ENCODE measurements around the gene KIAA2012.
"Not testable (repeated sequence)": the region's sequence is repeated elsewhere in the genome, so short reads cannot be mapped to it uniquely, and the experiment has no call there.

KIAA2012 gene

DNA sequence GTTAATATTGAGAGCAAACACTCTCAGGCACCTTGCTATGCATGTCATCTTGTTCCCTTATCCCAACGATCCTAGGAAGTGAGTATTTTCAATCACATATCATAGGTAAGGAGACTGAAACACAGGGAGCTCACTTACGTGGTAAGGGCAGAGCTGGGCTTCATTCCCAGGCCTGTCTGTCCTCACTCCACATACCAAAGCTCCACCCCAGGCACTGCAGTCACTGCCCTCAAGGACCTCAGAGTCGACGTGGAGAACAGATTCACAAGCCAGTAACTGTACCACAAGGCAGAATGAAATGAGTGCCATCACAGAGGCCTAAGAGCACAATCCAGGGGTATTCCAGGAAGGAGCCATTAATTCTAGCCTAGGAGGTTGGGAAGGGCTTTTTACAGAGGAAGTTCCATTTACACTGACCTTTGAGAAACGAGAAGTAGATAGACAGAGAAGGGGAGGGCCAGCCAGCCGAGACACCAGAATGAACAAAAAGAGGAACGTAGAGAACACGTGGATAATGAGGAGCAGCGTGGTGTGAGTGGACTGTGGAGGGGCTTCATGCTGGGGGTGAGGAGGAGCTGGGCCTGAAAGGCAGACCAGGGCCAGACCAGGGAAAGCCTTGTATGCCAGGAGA, 48.6 kb downstream of the KIAA2012 start:
- DNase-seq = no peak

DNA sequence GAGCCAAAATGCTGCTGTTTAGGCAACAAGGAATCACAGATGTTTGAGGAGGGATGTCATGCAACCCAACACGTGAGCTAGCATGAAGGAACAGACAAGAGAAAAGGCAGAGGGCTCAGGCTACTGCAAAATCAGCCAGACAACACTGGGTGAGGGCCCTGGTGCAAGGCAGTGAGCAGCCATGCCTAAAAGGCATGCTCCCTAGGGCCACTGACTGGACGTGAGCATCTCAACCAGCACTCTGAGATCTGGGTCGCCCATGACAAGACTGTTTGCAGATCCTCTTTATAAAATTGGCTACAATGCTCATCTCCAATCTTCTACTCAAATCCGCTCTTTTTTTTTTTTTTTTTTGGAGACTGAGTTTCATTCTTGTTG, 49.1 kb downstream of the KIAA2012 start:
- DNase-seq = no peak

DNA sequence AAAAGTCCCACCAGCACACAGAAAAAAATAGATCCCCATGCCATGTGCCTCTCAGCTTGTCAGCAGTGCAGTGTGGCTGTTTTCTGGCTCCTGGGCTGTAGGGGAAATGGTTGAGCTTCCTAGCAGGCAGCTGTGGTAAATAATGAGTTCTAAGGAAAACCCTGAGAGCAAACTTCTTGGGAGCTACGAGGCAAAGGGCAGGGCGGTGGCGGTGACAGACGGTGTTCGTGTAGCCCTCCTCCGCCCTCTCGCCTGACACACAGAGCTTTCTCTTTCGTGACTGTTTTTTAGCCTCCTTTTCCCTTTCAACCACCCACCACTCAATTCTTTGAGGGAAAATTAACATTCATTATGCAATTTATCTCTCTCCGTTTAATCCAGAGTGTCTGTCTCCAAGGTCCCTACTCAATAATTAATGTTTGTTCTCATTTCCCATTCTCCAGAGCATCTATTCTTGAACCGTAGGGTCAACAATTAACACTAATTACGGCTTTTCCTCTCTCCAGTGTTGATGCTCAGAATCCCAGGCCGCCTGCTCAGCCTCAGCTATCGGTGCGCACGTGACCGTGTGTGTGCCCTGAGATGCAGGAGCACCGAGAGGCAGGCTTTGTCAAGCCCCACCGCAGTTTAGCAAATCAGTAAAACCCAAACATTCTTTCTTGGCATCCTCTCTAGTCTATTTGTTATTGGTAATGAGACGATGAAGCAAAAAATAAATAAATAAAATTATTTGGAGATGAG, 50.1 kb downstream of the KIAA2012 start:
- no peak for DNase-seq

GRCh38 chr2:202124286-202124685, 51.2 kb downstream of the KIAA2012 start:
- DNase-seq = no peak

DNA sequence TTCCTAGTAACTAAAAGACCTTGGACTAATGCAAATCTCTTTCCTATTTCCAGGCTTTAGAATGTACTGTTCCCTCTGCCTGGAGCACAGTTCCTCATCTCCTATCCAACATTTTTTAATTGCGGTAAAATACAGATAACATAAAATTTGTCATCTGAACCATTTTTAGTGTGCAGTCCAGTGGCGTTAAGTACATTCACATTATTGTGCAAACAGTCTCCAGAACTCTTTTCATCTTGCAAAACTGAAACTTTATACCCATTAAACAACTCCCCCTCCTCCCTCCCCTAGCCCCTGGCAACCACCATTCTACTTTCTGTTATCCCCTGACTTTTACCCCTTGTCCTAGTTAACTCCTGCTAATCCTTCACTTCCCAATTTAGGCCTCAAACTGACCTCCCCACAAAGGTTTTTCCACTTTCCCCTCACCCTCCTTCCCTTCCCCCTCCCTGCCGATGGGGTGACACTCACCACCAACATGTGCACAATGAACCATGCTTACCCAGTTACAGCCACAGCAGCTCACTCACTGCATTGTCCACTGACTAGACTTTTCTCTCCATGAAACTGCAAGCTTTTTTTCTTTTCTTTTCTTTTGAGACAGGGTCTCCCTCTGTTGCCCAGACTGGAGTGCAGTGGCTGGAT, 54.8 kb downstream of the KIAA2012 start:
- DNase-seq = no peak

DNA sequence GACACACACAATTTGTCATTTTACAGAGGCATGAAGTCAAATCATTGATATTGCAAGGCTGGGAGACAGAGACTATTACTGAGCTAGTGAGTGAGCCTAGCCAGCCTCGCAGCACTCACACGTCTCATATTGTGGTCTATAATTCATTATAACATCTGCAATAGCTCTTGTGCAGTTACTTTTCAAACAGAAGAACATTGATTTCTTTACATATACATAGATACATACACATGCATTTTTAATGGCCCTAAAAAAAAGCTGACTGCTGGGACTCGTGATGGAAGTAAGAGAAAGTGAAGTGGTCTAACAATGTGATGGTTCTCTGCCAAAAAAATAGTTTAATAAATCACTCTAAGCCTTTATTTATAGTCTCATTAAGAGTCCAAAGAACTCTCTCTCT, 56.8 kb downstream of the KIAA2012 start:
- no peak for DNase-seq

DNA sequence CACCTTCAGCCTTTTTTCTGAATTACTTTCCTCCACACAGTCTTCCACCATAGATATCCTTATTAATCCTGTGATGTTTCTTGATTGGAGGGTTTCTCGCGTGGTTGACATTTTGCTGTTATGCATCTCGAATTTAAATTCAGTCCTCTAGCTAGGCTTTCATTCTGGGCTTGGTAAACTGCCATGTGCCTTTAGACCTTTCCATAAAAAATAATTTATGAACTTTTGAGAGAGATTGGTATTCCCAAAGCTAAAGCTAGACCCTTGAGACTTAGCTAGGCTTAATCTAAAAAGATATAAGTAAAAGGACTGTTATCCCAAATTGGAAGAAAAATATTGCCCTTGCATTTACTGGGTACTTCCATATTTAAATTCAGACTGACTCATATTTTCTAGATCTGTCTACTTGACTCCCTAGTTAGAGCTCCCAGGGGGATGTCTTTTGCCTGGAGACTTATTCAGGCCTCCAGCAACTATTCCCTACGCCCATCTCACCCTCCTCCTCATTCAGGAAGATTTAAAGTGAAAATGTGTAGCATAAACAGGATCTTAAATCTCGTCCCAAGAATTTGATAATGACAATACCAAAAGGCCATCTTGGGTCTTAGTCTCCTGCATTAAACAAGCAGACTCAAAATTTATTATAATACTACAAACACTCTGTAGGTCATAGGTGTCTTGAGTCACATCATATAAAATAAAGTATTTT, 60.3 kb downstream of the KIAA2012 start:
- no peak for DNase-seq

GRCh38 chr2:202133909-202134265, 60.8 kb downstream of the KIAA2012 start:
- DNase-seq = no peak

DNA sequence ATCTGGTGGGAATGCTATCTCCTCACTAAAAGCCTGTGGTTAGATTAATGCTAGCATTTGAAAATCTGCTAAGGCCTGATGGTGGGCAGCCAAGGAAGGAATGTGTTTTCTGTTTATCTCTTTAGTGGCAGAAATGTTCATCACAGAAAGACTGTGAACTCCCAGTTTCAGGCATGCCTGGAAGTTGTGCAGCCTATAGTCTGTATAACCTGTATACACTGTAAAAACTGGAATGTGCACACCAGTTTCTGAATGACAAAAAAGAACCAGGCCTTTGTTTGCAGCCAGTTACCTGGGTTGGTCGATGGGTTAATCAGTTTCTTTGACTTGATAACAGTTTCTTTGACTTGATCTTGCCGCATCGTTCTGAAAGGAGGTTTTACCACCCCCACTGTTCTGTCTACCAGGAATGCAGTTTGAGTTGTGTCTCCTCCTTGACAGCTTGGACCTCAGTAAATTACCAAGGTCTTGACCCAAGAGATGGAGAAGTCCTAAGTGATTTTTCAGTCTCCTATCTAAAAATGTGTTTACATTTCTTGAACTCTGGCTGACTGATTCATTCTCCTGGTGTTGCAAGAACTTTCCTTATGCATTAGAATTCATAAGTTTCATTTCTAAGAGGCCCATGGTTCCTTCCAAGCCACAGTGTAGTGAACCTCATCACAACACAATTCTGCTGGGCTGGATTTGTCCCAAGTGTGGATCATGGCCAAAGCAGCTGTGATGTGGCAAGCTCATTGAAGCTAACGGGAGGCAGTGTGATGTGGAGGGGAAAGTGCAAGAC, 62.2 kb downstream of the KIAA2012 start:
- DNase-seq = peak; percentile 83

DNA sequence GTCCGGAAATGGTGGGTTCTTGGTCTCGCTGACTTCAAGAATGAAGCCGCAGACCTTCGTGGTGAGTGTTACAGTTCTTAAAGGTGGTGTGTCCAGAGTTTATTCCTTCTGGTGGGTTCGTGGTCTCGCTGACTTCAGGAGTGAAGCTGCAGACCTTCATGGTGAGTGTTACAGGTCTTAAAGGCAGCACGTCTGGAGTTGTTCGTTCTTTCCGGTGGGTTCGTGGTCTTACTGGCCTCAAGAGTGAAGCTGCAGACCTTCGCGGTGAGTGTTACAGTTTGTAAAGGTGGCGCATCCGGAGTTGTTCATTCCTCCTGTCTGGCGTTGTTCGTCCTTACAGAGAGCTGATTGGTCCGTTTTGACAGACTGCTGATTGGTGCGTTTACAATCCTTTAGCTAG, 63.0 kb downstream of the KIAA2012 start:
- DNase-seq = not testable (repeated sequence)

DNA sequence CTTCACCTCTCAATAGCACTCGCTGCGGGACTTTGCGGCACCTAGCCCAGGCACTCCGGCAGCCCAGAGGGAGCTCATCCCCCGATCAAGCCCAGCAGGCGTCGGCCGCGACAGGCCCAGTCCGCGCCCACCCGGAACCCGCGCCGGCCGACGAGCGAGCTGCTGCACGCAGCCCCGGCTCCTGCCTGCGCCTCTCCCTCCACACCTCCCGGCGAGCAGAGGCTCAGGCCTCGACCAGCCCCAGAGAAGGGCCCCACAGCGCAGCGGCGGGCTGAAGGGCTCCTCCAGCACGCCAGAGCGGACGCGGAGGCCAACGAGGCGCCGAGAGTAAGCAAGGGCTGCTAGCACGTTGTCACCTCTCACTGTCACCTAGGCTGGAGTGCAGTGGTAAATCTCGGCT, 63.5 kb downstream of the KIAA2012 start:
- no peak for DNase-seq

- DNase-seq = no peak
These were observed 67.6 kb downstream of the KIAA2012 start for GRCh38 chr2:202140522-202141252.

DNA sequence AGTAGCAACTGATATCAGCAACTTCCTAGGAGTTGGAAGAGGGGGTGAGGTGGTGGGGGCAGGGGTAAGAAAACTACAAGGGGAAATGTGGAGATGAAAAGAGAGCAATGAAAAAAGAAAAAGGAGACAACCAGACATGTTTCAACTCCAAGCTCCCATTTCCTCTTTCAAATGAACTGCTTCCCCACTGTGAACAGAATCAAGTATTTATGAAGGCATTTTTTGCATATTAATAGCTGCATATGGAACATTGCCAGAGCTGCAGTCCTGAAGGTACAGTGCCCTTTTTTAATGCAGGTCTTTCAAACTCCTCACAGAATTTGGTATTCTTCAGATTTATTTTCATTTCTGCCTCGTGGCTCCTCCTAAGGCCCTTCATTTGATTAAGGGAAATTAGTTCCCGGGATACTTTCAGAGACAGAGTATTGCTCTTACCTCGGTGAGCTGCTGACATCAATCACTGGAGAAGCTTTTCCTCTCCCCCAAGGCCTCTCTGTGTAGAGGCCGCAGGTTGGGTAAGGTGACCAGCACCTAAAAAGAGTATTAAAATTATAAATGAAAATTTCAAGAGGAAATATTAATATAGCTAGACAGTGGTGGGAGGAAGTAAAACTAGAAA, 68.4 kb downstream of the KIAA2012 start:
- no peak for DNase-seq

DNA sequence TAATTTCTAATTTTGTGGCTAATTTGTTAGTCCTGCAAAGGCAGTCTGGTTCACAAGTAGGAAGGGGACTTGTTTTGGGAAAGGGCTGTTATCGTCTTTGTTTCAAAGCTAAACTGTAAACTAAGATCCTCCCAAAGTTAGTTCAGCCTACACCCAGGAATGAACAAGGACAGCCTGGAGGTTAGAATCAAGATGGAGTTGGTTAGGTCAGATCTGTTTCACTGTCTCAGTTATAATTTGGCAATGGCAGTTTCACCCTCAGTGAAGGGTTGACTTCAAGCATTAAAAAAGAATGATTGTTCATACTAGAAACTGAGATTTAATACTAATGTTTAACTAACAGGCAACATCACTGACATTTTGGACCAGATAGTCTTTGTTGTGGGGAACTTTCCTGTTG, 69.5 kb downstream of the KIAA2012 start:
- no peak for DNase-seq

DNA sequence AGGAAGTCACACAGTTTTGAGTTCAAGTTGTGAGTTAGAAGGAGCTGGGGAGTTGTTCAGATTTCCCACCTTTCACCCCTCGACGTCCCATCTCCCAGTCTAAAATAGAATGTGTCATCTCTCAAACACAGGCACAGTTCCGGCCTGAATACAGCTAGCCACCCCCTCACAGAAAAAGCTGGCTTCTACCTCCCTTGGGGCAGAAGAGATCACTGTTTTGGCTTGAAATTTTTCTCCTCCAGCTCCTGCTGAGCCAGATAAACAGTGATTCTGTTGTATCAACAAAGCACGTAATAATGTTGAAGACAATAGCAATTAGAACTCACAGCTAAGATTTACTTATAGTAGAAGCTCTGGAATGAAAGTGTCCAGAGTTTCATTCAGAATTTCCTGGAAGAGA, 74.7 kb downstream of the KIAA2012 start:
- DNase-seq = no peak

GRCh38 chr2:202148515-202149154, 75.6 kb downstream of the KIAA2012 start:
- no peak for DNase-seq

DNA sequence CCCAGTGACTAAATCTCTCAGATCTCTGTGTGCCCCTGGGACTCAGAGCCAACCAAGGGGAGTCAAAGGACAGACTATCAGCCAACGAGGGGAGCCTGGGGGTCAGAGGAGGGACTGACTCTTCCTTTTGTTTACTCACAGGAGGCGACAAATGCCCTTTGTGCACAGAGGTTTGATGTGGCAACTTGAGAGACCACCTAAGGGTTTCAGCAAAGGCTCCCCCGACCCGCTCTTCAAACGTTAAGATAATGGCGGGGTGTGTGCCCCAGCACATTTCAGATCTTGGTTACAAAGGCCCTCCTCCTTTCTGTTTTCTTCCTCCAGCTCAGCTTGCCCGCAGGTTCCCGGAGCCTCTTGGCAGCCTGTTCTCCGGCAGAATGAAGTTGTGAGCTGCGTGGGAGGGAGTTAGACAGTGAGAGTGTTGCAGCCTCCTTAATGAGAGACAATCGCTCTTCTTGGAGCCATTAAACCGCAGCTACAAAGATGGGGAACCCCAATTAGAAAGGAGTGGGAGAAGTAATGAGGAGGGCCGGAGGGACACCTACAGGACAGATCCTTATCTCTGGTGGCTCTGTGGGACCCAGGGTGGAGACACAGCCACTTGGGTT, 76.2 kb downstream of the KIAA2012 start:
- DNase-seq = peak; percentile 61

DNA sequence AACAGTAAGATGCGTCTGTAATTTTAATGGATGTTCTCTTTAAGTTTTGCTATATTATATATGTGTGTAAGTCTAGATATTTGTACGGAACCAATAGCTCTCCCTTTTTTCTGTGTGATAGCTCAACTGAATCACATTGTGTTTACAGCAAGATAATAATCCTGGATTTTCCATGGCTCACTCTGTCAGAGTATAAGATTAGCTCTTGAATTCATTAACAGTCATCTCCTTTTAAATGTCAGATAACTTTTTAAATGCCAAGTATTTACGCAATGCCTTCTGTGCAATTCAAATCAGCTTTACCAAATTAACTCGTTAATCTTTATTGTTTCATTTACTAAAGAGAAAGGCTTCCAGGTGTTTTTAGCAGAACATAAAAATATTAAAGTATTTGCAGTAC, 76.9 kb downstream of the KIAA2012 start:
- no peak for DNase-seq

- no peak for DNase-seq
These were observed 79.2 kb downstream of the KIAA2012 start for GRCh38 chr2:202152104-202152715.

GRCh38 chr2:202154613-202155012, 81.6 kb downstream of the KIAA2012 start:
- no peak for DNase-seq

Data from left hindlimb (tissue), 1 donor.